Right lobe of liver (tissue), 4 donors: ENCODE measurements around the gene HOXA13.

ENCODE experiments used
- CTCF ChIP-seq, 4 donors: fragments of 200-600 bp in 3 of 4; fragments of 450-650 bp in 1 of 4; IDR thresholded peaks; one replicate each; pipeline versions ENCODE4 v1.5.1 to v1.8.0; 2016 to 2022; ENCODE audit warnings: antibody characterized with exemption in 4 of 4, mild to moderate bottlenecking in 2 of 4
- POLR2A ChIP-seq: fragments of 450-650 bp; IDR thresholded peaks from one replicate; pipeline ENCODE4 v1.6.1; 2017; ENCODE audit warnings: antibody characterized with exemption, mild to moderate bottlenecking
- donor health status: DM: no; HTN: no; CAD: no.
- donor health status: DM: no; HTN: no; CAD: no.
- donor health status: DM: no; HTN: yes; CAD: no.

- TF ChIP-seq POLR2A (no peak), CTCF (IDR thresholded peaks at IDR 0.05) (no peak)
These were observed 47.0 kb downstream of the HOXA13 start for GRCh38 chr7:27152816-27153442.
